CD14-positive monocyte (primary cell): Measurements from ENCODE around the gene HLA-A. TPM values are rescaled to one million over a fixed set of nuclear protein-coding genes. Genes with fewer than 3 reads are reported as not detected.
"Not testable (repeated sequence)": the region's sequence is repeated elsewhere in the genome, so short reads cannot be mapped to it uniquely, and the experiment has no call there.

Experiments
- DNase-seq, 3 donors: peaks; one replicate each; pipeline ENCODE4 v3.0.0-alpha.2; 2011 to 2022
- H2AFZ ChIP-seq: 2 replicates; pipeline ENCODE4 v1.6.0; 2012; ENCODE audit warnings: mild to moderate bottlenecking, low read depth, low read length, inconsistent platforms; ENCODE audit not compliant: insufficient read depth, poor library complexity, severe bottlenecking
- H3K27ac ChIP-seq, 2 donors: 1 replicate in 1 of 2; 2 replicates in 1 of 2; pipeline ENCODE4 v1.5.1; 2012 to 2013; ENCODE audit warnings: low read length in 2 of 2, control low read depth in 1 of 2, inconsistent platforms in 1 of 2, low read depth in 1 of 2, mild to moderate bottlenecking in 1 of 2
- H3K27me3 ChIP-seq, 2 donors: one replicate each; pipeline versions ENCODE4 v1.6.0 to v1.6.1; 2011 to 2013; ENCODE audit warnings: low read length in 2 of 2; ENCODE audit not compliant: control insufficient read depth in 2 of 2, insufficient read depth in 2 of 2
- H3K36me3 ChIP-seq, 2 donors: replicated peaks in 1 of 2; 1 replicate in 1 of 2; 2 replicates in 1 of 2; pipeline versions ENCODE4 v1.5.1 to v1.6.1; 2012 to 2013; ENCODE audit warnings: low read length in 2 of 2, control low read depth in 1 of 2, inconsistent platforms in 1 of 2, mild to moderate bottlenecking in 1 of 2; ENCODE audit not compliant: insufficient read depth in 2 of 2, control insufficient read depth in 1 of 2
- H3K4me1 ChIP-seq, 2 donors: 1 replicate in 1 of 2; 2 replicates in 1 of 2; pipeline versions ENCODE4 v1.5.1 to v1.6.1; 2012 to 2013; ENCODE audit warnings: low read length in 2 of 2, control low read depth in 1 of 2, inconsistent platforms in 1 of 2, mild to moderate bottlenecking in 1 of 2, moderate library complexity in 1 of 2; ENCODE audit not compliant: insufficient read depth in 2 of 2, control insufficient read depth in 1 of 2
- H3K4me2 ChIP-seq: replicated peaks from 2 replicates; pipeline ENCODE3; 2012; ENCODE audit warnings: low read length, moderate library complexity, mild to moderate bottlenecking; ENCODE audit not compliant: poor library complexity, severe bottlenecking; ENCODE audit errors: extremely low read depth
- H3K4me3 ChIP-seq, 3 experiments: fragments of 200-600 bp in 1 of 3; sonication (generic) in 1 of 3; replicated peaks in 1 of 3; 1 replicate in 2 of 3; 2 replicates in 1 of 3; pipeline ENCODE4 v1.5.1; 2011 to 2013; ENCODE audit warnings: low read length in 3 of 3, mild to moderate bottlenecking in 3 of 3, control low read depth in 2 of 3, low read depth in 2 of 3, inconsistent platforms in 1 of 3, moderate library complexity in 1 of 3
- H3K79me2 ChIP-seq: 2 replicates; pipeline ENCODE4 v1.6.0; 2012; ENCODE audit warnings: mild to moderate bottlenecking, control low read depth, inconsistent platforms, low read length, moderate library complexity; ENCODE audit not compliant: insufficient read depth
- H3K9ac ChIP-seq: 2 replicates; pipeline ENCODE4 v1.6.0; 2017; ENCODE audit warnings: low read length, mild to moderate bottlenecking; ENCODE audit not compliant: insufficient read depth, poor library complexity, severe bottlenecking
- H3K9me3 ChIP-seq, 2 donors: replicated peaks in 1 of 2; 1 replicate in 1 of 2; 2 replicates in 1 of 2; pipeline versions ENCODE4 v1.5.1 to v1.6.1; 2012 to 2013; ENCODE audit warnings: low read length in 2 of 2, control low read depth in 1 of 2; ENCODE audit not compliant: control insufficient read depth in 1 of 2, insufficient read depth in 1 of 2
- H4K20me1 ChIP-seq: 2 replicates; pipeline ENCODE4 v1.6.0; 2012; ENCODE audit warnings: mild to moderate bottlenecking, low read length, control low read depth, moderate library complexity; ENCODE audit not compliant: insufficient read depth
- H3K27ac Mint-ChIP-seq, 7 donors: one replicate each; pipeline ENCODE4 v1.8.0; 2020; ENCODE audit warnings: mild to moderate bottlenecking in 7 of 7, mixed read lengths in 7 of 7, moderate library complexity in 6 of 7, inconsistent platforms in 2 of 7
- H3K27me3 Mint-ChIP-seq, 3 donors: one replicate each; pipeline ENCODE4 v1.8.0; 2021 to 2022; ENCODE audit warnings: low read depth in 3 of 3, mild to moderate bottlenecking in 3 of 3, mixed read lengths in 3 of 3, moderate library complexity in 3 of 3, inconsistent platforms in 1 of 3
- H3K36me3 Mint-ChIP-seq, 2 donors: one replicate each; pipeline ENCODE4 v1.8.0; 2020; ENCODE audit warnings: mixed read lengths in 2 of 2, inconsistent platforms in 1 of 2, mild to moderate bottlenecking in 1 of 2
- H3K4me1 Mint-ChIP-seq: one replicate; pipeline ENCODE4 v1.8.0; 2020; ENCODE audit warnings: mild to moderate bottlenecking, mixed read lengths
- H3K4me3 Mint-ChIP-seq, 2 donors: one replicate each; pipeline ENCODE4 v1.8.0; 2020; ENCODE audit warnings: mild to moderate bottlenecking in 2 of 2, mixed read lengths in 2 of 2, moderate library complexity in 1 of 2
- H3K9me3 Mint-ChIP-seq, 7 donors: one replicate each; pipeline ENCODE4 v1.8.0; 2020 to 2022; ENCODE audit warnings: mixed read lengths in 7 of 7, mild to moderate bottlenecking in 6 of 7, moderate library complexity in 6 of 7, inconsistent platforms in 2 of 7
- CTCF ChIP-seq: fragments of 200-600 bp; IDR thresholded peaks from one replicate; pipeline ENCODE4 v1.8.0; 2022; ENCODE audit warnings: antibody characterized with exemption, mild to moderate bottlenecking
- WGBS: methylation state at CpG from one replicate; pipeline ENCODE4 v1.1.5; 2013; ENCODE audit warnings: missing lambda C conversion rate; ENCODE audit not compliant: insufficient coverage; 5-methylcytosine and 5-hydroxymethylcytosine counted together
- intact Hi-C, 2 donors: fragments of 100-400 bp; cut with micrococcal nuclease; formaldehyde crosslinking; loops; one replicate each; pipeline versions ENCODE4 v1.15.0 to v1.15.1; 2023
- polyA plus RNA-seq, 3 donors: library from polyadenylated mRNA; depleted of rRNA in 1 of 3; unstranded in 2 of 3; stranded (reverse) in 1 of 3; fragments of 300-500 nt in 2 of 3; fragments of >200 nt in 1 of 3; fragmentation: Illumina TruSeq in 2 of 3; gene quantifications; 1 replicate in 2 of 3; 2 replicates in 1 of 3; pipeline ENCODE4 v1.2.3, GENCODE V29; 2012 to 2021

The HLA-A gene
- polyA plus RNA-seq, 3 donors = 1,518 to 2,788 (median 1,574) TPM

- no peak overlapping the region for H3K9ac ChIP-seq
Measured at GRCh38 chr6:29927841-29928388, 14.4 kb upstream of the HLA-A start.

GRCh38 chr6:29930047-29930446 is 12.3 kb upstream of the HLA-A start:
- H3K9me3 Mint-ChIP-seq, H3K9ac ChIP-seq, H3K36me3 ChIP-seq, DNase-seq, H3K27ac ChIP-seq, H3K27ac Mint-ChIP-seq, H3K4me3 ChIP-seq, H3K9me3 ChIP-seq, H2AFZ ChIP-seq, H3K27me3 Mint-ChIP-seq, intact Hi-C loops, H4K20me1 ChIP-seq, H3K4me3 Mint-ChIP-seq, H3K27me3 ChIP-seq, H3K4me2 ChIP-seq, H3K79me2 ChIP-seq: not testable (repeated sequence)
- Mint-ChIP-seq H3K36me3 (peaks cover 6 to 11% of the 10 kb centered on the region in 2 donors), H3K4me1 (peaks cover 21% of the 10 kb centered on the region)
- peaks cover 19 to 21% of the 10 kb centered on the region in 2 donors for H3K4me1 ChIP-seq
- no CpG with 5 or more reads among the region's 7 CpGs for WGBS

More at GRCh38 chr6:29927841-29928388, 14.4 kb upstream of the HLA-A start:
- DNase-seq = no peak
- Histone ChIP-seq H3K27ac (no peak overlapping the region), H2AFZ (peak overlapping the region; percentile 91), H3K36me3 (no peaks in the 10 kb centered on the region), H4K20me1 (no peaks in the 10 kb centered on the region), H3K27me3 (no peaks in the 10 kb centered on the region), H3K4me1 (peaks cover 23 to 29% of the 10 kb centered on the region in 2 donors), H3K4me3 (no peak overlapping the region), H3K9me3 (no peaks in the 10 kb centered on the region), H3K4me2 (no peak overlapping the region), H3K79me2 (peaks cover 5% of the 10 kb centered on the region)
- intact Hi-C loops = loop anchor here (2.0 to 10.0 kb wide), 3 partner anchors 13 to 137 kb away; partner anchors contain the start of genes POLR1H (in 1 of the 2) and PPP1R11 (in 1 of the 2)
- H3K27me3 Mint-ChIP-seq = no peaks in the 10 kb centered on the region
- TF ChIP-seq CTCF = no peak
- peak overlapping the region in 4 of 7 donors; percentile 9 to 98 (median 66) for H3K27ac Mint-ChIP-seq
- peaks cover 0 to 2% (median 0%) of the 10 kb centered on the region in 7 donors for H3K9me3 Mint-ChIP-seq
- 67% methylated on average over 3 of the region's 6 CpGs for WGBS
- H3K4me1 Mint-ChIP-seq = peaks cover 31% of the 10 kb centered on the region
- H3K36me3 Mint-ChIP-seq = peaks cover 6 to 8% of the 10 kb centered on the region in 2 donors
- H3K4me3 Mint-ChIP-seq = peak overlapping the region in 1 of 2 donors; percentile 89
